Chondrocyte (in vitro differentiated cells): ENCODE results near the gene GNG7. TPM values are rescaled to one million over a fixed set of nuclear protein-coding genes. Genes with fewer than 3 reads are reported as not detected.

Experiments used
- DNase-seq: peaks from one replicate; pipeline ENCODE4 v3.0.0; 2021; ENCODE audit warnings: mixed read lengths, low spot score
- H3K27ac Mint-ChIP-seq: one replicate; pipeline ENCODE4 v1.8.0; 2021; ENCODE audit warnings: mild to moderate bottlenecking, moderate library complexity, mixed read lengths; ENCODE audit not compliant: unreplicated experiment
- H3K27me3 Mint-ChIP-seq: 2 replicates; pipeline ENCODE4 v1.8.0; 2021; ENCODE audit warnings: low read depth, mixed read lengths
- H3K36me3 Mint-ChIP-seq: 2 replicates; pipeline ENCODE4 v1.8.0; 2021; ENCODE audit warnings: low read depth, mixed read lengths
- H3K4me1 Mint-ChIP-seq: 2 replicates; pipeline ENCODE4 v1.8.0; 2021; ENCODE audit warnings: low read depth, mild to moderate bottlenecking, mixed read lengths
- H3K4me3 Mint-ChIP-seq: one replicate; pipeline ENCODE4 v1.8.0; 2021; ENCODE audit warnings: mild to moderate bottlenecking, moderate library complexity, mixed read lengths; ENCODE audit not compliant: unreplicated experiment
- H3K9me3 Mint-ChIP-seq: 2 replicates; pipeline ENCODE4 v1.8.0; 2021; ENCODE audit warnings: low read depth, mixed read lengths
- CTCF ChIP-seq: fragments of 200-600 bp; sonication (generic); IDR thresholded peaks from 2 replicates; pipeline ENCODE4 v1.5.0; 2021; ENCODE audit warnings: antibody characterized with exemption, mild to moderate bottlenecking, moderate library complexity
- total RNA-seq: library from RNA; stranded (reverse); gene quantifications from 3 replicates; pipeline ENCODE4 v1.2.1, GENCODE V29; 2021

Gene GNG7
- total RNA-seq, 1 donor from 2014 or later = 1.9 TPM

- Mint-ChIP-seq H3K27ac (no peak overlapping the region), H3K4me3 (no peak overlapping the region), H3K9me3 (no peaks in the 10 kb centered on the region), H3K36me3 (no peaks in the 10 kb centered on the region), H3K4me1 (peaks cover 25% of the 10 kb centered on the region), H3K27me3 (no peaks in the 10 kb centered on the region)
- DNase-seq = peak; percentile 64
- no peak for TF ChIP-seq CTCF
These were observed 146.0 kb downstream of the GNG7 start for GRCh38 chr19:2556221-2557092.

GRCh38 chr19:2555422-2556220 is 146.9 kb downstream of the GNG7 start:
- no peaks in the 10 kb centered on the region for H3K36me3 Mint-ChIP-seq
- H3K4me1 Mint-ChIP-seq = peaks cover 25% of the 10 kb centered on the region
- DNase-seq = peak; percentile 91
- peak overlapping the region; percentile 31 for H3K4me3 Mint-ChIP-seq
- no peaks in the 10 kb centered on the region for H3K9me3 Mint-ChIP-seq
- no peaks in the 10 kb centered on the region for H3K27me3 Mint-ChIP-seq
- no peak for TF ChIP-seq CTCF
- H3K27ac Mint-ChIP-seq = peak overlapping the region; percentile 94

GRCh38 chr19:2554856-2555255 is 147.6 kb downstream of the GNG7 start:
- Mint-ChIP-seq H3K27ac (peak overlapping the region; percentile 94), H3K27me3 (no peaks in the 10 kb centered on the region), H3K9me3 (no peaks in the 10 kb centered on the region), H3K4me1 (peaks cover 28% of the 10 kb centered on the region), H3K4me3 (no peak overlapping the region), H3K36me3 (no peaks in the 10 kb centered on the region)
- peak; percentile 39 for DNase-seq
- TF ChIP-seq CTCF = no peak

GRCh38 chr19:2553510-2553909 is 149.0 kb downstream of the GNG7 start:
- no peak overlapping the region for H3K27ac Mint-ChIP-seq
- TF ChIP-seq CTCF = no peak
- peaks cover 33% of the 10 kb centered on the region for H3K4me1 Mint-ChIP-seq
- DNase-seq = no peak
- H3K9me3 Mint-ChIP-seq = peaks cover 2% of the 10 kb centered on the region
- H3K36me3 Mint-ChIP-seq = no peaks in the 10 kb centered on the region
- no peak overlapping the region for H3K4me3 Mint-ChIP-seq
- H3K27me3 Mint-ChIP-seq = no peaks in the 10 kb centered on the region

GRCh38 chr19:2552859-2553258 is 149.6 kb downstream of the GNG7 start:
- Mint-ChIP-seq H3K4me1 (peaks cover 33% of the 10 kb centered on the region), H3K27me3 (no peaks in the 10 kb centered on the region), H3K4me3 (peak overlapping the region; percentile 43), H3K9me3 (peaks cover 2% of the 10 kb centered on the region), H3K27ac (peak overlapping the region; percentile 78), H3K36me3 (no peaks in the 10 kb centered on the region)
- DNase-seq = no peak
- TF ChIP-seq CTCF = no peak
